Kidney glomerular epithelial cell (primary cell): ENCODE data around the gene SURF4.
"Not testable (repeated sequence)": the region's sequence is repeated elsewhere in the genome, so short reads cannot be mapped to it uniquely, and the experiment has no call there.

Experiments
- DNase-seq: peaks from one replicate; lab custom pipeline; 2025; lab: John Stamatoyannopoulos, UW

Gene SURF4

GRCh38 chr9:133334161-133334560 lies 41.7 kb downstream of the SURF4 start:
- DNase-seq, result no peak

- DNase-seq, result no peak
Observed at GRCh38 chr9:133333566-133333965, 42.3 kb downstream of the SURF4 start.

DNA sequence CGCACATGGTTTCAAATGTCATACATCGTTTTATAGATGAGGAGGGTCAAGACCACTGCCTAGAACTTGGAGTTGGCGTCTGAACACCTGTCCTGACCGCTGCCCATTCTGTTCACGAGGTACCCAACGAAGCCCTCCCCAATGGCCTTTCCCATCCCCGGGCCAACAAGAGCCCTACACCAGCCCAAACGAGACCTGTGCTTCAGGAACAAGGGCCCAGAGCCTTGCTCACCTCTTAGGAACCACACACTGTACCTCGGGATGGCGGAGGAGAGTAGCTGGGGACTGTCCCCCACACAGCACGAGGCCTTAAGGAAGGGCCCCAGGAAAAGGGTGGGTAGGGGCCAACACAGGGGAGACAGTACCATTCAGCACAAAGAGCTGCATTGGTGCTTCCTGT lies 42.8 kb downstream of the SURF4 start:
- DNase-seq, result no peak

GRCh38 chr9:133332381-133332730 lies 43.5 kb downstream of the SURF4 start:
- no peak for DNase-seq

- no peak for DNase-seq
Observed at GRCh38 chr9:133331641-133332380, 44.0 kb downstream of the SURF4 start.

- DNase-seq, result no peak
Observed at GRCh38 chr9:133331221-133331620, 44.6 kb downstream of the SURF4 start.

DNA sequence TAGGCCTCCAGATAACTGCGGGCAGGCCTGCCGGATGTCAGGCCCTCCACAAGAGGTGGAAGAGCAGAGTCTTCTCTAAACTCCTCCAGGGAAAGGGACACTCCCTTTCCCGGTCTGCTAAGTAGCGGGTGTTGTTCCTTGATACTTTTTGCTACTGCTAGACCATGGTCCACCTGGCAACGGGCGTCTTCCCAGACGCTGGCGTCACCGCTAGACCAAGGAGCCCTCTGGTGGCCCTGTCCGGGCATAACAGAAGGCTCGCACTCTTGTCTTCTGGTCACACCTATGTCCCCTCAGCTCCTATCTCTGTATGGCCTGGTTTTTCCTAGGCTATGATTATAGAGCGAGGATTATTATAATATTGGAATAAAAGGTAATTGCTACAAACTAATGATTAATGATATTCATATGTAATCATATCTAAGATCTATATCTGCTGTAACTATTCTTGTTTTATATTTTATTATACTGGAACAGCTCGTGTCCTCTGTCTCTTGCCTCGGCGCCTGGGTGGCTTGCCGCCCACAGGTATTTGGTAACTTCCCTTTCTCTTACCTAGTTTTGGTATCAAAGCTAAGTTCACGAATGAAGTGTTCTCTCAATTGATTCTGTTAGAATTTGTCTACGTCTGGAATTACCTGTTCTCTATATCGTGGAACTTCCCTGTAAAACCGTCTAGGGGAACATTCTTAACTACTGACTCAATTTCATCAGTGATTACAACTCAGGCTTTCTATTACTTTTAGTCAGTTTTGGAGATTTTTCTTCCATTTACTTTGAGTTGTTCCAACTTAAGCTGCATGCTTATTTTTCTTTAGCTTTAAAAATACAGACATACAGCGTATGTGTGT lies 46.3 kb downstream of the SURF4 start:
- not testable (repeated sequence) for DNase-seq

- DNase-seq, result no peak
Observed at GRCh38 chr9:133327834-133328484, 47.9 kb downstream of the SURF4 start.

DNA sequence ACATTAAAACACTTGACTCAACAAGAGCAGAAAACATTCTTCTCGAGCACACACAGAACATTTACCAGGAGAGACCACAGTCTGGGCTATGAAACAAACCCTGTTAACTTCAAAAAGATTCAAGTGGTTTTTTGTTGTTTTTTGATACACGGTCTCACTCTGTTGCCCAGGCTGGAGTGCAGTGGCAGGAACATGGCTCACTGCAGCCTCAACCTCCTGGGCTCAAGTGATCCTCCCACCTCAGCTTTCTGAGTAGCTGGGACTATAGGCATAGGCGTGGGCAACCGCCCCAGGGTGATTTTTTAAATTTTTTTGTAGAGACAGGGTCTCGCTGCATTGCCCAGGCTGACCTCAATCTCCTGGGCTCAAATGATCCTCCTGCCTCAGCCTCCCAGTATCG lies 48.8 kb downstream of the SURF4 start:
- not testable (repeated sequence) for DNase-seq

GRCh38 chr9:133323991-133324703 lies 51.7 kb downstream of the SURF4 start:
- DNase-seq, result no peak

DNA sequence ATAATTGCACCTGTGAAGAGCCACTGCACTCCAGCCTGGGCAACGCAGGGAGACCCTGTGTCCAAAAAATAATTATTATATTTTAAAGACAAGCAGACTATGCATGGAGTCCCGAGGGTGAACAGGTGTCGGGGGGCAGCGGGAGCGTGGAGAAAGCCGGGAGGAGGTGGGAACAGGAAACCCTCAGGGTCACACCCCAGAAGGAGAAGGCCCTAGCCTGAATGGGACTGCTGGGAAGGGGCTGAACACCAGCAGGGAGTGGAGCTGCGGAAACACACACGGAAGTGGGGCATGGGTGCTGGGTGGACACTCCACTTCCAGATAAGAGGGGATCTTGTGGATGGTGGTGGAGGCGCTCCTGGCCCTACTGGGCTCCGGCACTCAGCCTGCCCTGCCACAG lies 52.6 kb downstream of the SURF4 start:
- no peak for DNase-seq

- no peak for DNase-seq
Observed at GRCh38 chr9:133322701-133323100, 53.2 kb downstream of the SURF4 start.

DNA sequence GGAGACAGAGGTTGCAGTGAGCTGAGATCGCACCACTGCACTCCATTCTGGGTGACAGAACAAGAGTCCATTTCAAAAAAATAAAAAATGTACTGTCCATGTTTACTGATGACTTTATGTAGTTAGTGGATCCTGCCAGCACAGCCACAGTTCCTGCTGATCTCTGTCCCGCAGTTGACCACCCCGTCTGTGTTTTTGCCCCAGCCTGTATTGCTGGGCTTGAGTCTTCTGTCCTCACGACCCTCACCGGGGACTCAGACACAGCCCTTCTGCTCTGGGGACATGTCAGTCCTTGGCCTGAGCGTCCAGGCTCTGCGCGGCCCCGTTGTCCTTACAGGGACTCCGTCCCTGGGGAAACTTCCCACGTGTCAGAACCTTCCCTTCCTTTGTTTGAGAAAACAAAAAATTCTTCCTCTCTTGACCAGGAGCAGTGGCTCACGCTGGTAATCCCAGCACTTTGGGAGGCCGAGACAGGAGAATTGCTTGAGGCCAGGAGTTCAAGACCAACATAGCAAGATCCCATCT lies 54.4 kb downstream of the SURF4 start:
- no peak for DNase-seq

DNA sequence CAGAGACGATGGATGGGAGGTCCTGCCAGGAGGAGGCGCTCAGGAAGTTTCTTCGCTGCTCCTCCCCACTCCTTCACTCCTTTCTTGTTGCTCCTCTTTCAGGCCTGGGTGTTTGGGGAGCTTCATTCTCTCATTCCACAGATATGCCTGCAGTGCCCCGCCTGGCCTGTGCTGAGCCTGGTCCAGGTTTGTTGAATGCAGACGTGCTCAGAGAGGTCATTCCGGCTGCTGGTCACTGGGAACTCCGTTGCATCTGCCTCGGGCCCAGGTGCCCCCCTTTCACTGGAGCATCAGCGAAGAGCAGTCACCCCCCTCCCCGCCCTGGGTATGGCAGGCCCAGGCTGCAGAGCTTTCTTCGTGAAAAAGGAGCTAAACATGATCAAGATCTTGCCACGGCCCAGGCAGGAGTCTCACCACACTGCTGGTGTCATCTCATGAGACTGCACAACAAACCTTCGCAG lies 55.4 kb downstream of the SURF4 start:
- DNase-seq, result no peak

DNA sequence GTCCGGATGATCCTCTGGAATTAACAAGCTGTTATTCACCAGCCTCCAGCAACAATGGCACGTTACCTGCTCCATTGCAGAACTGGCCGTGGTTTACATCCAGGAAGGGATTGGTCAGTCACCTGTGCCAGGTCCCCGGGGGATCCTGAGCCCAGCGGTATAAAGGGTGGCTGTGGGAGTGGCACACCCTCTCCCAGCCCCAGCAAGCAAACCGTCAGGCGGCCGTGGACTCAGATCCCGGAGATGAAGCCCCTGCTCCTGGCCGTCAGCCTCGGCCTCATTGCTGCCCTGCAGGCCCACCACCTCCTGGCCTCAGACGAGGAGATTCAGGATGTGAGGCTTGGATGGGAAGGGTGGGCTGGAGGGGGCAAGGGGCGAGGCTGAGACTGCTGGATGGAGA lies 58.3 kb downstream of the SURF4 start:
- DNase-seq, result not testable (repeated sequence)

DNA sequence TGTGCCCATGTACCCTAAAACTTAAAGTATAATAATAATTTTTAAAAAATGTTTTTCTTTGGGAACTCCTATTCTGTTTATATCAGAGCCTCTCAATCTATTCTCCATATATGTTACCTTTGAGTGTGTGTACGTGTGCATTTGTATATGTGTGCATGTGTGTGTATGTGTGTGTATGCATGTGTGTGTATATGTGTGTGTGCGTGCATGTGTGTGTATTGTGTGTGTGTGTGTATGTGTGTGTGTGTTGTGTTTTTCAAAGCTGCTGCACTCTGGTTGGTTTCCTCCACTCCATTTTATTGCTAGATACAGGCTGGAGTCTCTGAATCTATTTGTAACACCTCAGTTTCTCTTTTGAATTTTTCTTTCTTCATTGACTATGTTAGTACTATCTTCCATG lies 59.9 kb downstream of the SURF4 start:
- DNase-seq, result no peak
